ENCODE results near the gene ACAD9. TPM values are rescaled to one million over a fixed set of nuclear protein-coding genes. Genes with fewer than 3 reads are reported as not detected.
"Not testable (repeated sequence)": the region's sequence is repeated elsewhere in the genome, so short reads cannot be mapped to it uniquely, and the experiment has no call there.

ACAD9 gene
- total RNA-seq, result 52.1 TPM

DNA sequence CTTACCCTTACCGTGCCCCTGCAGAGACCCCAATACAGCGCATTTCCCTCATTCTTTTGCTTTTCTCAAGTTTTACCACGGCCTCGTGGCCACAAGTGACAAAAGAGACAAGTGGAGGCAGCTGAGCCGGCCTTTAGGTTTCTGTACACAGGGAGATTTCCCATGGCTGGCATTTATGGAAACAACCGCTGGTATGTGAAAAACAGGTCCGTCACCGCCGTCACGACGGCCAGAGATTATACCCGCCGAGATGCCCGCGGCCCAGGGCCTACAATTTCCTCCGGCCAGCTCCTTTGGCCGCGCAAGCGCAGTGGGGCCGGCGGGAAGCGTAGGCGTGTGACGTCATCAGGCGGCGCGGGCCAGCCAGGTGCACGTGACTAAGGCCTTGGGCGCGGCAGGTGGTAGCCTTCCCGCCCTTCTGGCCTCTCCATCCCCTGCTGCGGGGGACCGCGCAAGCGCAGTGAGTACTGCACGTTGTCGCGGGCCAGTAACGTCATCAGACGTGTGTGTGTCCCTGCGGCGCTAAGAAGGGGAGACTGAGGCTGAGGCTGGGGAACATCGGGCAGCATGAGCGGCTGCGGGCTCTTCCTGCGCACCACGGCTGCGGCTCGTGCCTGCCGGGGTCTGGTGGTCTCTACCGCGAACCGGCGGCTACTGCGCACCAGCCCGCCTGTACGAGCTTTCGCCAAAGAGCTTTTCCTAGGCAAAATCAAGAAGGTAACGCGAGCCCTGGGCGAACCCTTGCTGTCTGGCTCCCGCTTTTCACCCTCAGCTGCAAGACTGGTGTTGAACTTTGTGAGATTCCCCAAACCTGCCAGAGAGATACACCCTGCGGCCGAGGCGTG, at the start of gene ACAD9:
TSS of gene ACAD9 (plus strand) at position 496 of the 845 bp plus-strand sequence. CDS start at position 568, 72 bp downstream.
- peak; percentile 98 for DNase-seq

DNA sequence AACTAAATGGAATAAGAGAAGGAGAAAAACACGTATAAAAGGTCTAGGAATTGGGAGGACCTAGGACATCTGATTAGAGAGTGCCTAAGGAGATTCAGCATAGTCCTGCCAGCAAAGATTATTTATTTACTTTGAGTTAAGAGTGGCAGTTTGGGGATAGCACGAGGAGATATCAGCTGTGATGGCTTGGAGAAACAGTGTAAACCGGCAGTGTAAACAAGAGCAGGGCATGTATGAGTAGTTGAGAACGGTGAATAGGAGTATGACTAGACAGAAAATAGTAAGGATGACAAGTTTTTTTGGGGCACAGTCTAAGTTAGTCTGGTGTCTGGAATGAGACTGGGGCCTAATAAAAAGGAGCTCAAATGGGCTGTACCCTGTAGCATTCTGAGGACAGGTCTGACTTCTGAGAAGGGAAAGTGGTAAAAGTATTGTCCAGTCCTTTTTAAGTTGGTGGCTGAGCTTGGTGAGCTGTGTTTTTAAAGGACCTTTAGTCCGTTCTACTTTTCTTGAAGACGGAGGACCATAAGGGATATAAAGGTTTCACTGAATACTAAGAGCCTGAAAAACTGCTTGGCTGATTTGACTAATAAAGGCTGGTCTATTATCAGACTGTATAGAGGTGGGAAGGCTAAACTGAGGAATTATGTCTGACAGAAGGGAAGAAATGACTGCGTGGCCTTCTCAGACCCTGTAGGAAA, 49.3 kb upstream of the ACAD9 start:
- not testable (repeated sequence) for DNase-seq

DNA sequence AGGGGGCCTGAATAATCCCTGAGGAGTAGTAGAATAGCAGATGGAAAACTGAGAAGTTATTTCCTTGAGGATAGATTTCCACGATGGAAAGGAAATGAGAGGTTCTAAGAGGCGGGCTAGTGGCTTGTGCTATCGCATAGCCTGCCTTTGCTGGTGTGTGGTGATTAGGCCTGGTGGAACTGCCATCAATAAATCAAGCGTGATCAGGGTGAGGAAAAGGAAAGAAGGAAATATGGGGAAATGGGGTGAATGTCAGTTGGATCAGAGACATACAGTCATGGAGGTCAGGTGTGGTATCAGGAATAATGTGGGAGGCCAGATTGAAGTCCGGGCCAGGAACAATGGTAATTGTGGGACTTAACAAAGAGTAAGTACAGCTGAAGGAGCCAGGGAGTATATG, 48.7 kb upstream of the ACAD9 start:
- not testable (repeated sequence) for DNase-seq

GRCh38 chr3:128832979-128833378, 46.4 kb upstream of the ACAD9 start:
- not testable (repeated sequence) for DNase-seq

DNA sequence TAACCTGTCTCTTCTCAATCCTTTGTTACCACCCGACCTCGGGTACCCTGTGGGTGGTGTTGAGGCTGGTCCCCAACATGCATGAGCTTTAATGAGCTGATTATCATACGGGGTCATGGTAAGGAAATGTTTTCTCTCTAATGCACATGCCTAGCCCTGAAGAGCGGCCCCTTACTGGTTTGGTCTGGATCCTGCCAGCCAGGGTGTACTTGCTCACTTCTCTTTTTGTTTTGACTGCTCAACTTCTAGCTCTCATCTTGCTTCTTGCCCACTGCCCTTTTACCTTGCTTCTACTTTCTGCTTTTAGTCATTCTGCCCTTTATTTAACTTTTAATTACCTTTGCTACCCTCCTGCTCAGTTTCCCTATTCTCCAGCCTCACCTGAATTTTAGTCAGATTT, 44.3 kb upstream of the ACAD9 start:
- no peak for DNase-seq

GRCh38 chr3:128841926-128842920, 37.2 kb upstream of the ACAD9 start:
- no peak for DNase-seq

DNA sequence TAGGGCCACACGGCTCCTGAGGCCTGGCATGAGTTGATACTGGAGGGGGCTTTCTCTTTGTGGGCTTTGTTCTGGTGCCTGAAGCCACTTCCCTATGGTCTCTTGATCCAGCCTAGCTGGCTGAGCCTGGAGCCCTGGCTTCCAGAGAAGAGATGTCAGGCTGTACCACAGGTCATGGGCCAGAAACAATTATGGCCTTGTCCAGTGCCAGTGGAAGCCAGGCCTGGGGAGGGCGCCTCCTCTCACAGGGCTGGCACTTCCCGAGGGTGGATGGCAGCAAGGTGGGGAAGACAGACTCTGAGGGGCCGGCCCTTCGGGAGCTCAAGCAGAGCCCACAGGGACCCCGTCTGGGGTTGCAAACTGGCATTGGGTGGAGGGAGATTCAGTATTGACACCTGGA, 34.9 kb upstream of the ACAD9 start:
- DNase-seq, result no peak

GRCh38 chr3:128845119-128845777, 34.2 kb upstream of the ACAD9 start:
- no peak for DNase-seq

GRCh38 chr3:128845778-128846485, 33.5 kb upstream of the ACAD9 start:
- DNase-seq, result peak; percentile 46

DNA sequence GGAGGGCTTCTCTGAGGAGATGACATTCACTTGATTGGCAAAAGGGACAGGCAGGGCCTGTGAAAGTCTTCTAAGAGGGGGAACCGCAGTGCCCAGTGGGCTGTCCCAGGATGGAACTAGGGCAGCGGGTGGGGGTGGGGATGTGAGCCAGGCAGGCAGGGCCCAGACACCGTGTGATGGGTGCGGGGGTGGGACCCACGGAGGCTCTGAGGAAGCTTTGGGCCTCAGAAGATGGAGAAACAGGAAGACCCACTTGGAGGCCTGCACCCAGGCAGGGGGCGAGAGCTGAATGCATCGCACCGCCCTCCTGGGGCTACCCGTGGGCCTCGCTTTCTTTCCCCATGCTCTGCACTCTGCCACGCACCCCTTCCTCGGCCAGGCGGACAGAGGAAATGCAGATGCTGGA, 32.9 kb upstream of the ACAD9 start:
- no peak for DNase-seq

DNA sequence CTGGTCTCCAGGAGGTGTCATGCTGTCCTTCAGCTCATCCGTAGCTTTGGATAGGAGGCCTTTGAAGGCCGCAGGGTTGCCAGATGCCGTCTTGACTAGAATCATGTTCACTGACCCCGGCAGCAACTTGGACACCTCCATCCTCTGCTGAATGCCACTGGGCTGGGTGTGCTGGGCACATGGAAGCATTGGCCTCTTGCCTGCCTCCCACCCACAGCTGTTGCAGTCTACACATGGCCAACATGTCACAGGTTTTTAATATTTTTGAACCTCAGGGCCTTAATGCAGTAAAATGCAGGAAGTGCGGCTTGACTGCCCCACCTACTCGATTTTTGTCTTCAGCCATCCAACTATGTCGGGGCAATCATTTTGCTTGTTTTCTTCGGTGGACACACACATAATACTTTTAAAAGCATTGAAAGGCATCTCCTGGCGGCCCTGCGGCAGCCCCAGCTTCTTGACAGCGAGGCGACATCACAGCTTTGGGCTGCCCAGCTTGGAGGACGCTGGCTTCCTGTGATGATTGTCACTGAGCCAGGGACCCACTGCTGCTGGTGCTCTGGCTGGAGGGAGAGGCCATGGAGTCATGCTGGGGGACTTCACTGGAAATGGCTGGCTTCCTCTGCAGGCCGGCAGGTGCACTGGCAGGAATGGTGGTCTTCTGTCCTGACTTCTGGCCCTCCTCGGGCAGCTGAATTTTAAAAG, 31.6 kb upstream of the ACAD9 start:
- DNase-seq, result no peak

GRCh38 chr3:128848936-128849335, 30.5 kb upstream of the ACAD9 start:
- DNase-seq, result no peak

DNA sequence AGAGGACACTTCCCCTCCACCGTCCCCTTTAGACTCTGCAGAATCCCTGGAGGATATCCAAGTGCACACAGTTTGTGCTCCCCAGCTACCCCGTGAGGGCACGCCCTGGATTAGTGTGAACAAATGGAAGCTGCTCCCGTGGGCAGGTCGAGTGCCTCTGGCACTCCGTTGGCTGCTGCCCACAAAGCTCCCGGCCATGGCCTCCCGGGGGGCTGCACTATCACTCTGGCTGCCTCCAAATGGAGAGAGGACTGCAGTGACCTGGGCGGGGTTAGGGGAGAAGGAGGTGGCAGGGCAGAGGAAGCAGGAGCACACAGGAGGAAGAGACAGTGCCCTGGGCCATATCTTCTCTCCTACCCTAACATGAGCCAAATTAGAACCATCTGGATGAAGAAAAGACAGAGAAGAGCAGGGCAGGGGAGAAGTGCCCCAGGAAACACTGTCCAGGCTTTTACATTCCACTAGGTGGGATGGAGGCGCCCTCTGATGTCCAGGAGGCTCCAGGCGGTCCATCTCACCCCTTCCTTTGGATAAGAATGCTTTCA, 29.4 kb upstream of the ACAD9 start:
- no peak for DNase-seq

- no peak for DNase-seq
Observed at GRCh38 chr3:128850544-128850943, 28.9 kb upstream of the ACAD9 start.

DNA sequence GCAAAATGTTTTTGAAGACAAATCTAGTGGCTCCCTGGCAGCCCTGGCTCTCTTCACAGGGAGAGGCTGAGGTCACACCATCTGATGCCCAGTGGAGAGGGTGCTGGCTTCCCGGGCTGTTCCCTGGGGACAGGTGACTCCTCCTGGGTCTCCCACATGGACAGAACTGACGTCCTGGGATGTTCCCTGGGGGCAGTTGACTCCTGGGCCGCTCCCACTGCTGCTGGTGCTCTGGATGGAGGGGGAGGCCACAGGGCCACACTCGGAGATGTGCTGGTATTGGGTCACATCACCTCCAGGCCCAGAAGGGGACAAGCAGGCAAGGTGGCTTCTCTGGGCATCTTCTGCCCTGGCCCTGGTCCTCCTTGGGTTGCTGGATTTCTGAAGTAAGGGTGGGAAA, 27.8 kb upstream of the ACAD9 start:
- DNase-seq, result no peak

- DNase-seq, result no peak
Observed at GRCh38 chr3:128853826-128854225, 25.6 kb upstream of the ACAD9 start.

DNA sequence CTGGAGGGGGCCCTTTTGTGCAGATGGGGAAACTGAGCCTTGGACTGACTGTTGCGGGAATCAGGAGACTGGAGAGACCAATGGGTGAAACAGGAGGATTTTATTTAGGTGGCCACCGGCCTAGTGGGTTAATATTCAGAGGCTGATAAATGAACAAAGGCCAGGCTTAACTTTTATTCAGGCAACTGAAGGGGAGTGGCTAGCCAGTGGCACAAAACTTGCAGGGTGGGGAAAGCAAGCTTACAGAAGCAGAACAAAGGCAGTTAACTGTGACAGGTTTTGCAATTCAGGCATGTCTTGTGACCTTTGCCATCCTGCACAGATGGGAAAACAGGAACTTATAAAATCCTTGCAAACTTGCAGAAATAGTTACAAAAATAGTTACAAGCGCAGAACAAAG, 24.9 kb upstream of the ACAD9 start:
- no peak for DNase-seq

DNA sequence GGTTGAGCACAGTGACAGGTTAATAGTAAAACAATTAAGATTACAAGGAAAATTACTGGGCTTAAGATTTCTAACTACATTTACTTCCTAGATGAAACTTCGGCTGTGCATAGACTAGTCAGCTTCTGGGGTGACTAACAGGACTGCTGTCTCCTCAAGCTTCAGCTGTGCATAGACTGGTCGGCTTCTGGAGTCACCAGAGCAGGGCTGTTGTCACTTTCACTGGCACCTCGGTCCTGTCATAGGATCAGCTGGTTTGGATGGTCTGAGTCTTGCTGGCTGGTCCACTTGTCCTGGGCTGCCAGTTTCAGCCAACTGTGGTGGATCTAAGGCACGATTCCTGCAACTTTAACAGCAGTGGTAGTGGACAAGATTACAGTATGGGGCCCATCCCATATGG, 23.9 kb upstream of the ACAD9 start:
- DNase-seq, result no peak

DNA sequence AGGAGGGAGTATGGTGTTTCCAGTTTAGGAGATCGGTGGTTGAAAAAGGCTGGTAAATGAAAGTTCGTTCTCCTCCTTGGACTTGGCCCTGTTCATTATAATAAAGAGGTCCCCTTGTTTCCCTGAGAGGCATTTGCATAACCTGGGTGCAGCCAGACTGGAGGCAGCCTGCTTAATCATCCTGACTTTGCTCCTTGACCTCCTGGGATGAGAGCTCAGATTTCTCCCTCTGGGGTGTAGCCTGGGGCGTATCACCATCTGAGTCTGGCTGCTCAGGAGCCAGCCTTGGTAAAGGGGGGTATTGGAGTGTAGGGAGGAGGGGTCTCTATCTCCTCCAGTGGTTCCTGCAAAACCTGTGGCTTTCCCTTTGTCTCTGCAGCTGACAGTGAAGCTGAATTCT, 21.3 kb upstream of the ACAD9 start:
- DNase-seq, result no peak

- DNase-seq, result no peak
Observed at GRCh38 chr3:128859630-128860029, 19.8 kb upstream of the ACAD9 start.
